ENCODE data around the gene RNF115. TPM values are rescaled to one million over a fixed set of nuclear protein-coding genes. Genes with fewer than 3 reads are reported as not detected.
"Not testable (repeated sequence)": the region's sequence is repeated elsewhere in the genome, so short reads cannot be mapped to it uniquely, and the experiment has no call there.

The RNF115 gene
- total RNA-seq, 1 experiment from 2014 or later, result 9.5 TPM

GRCh38 chr1:145837656-145838055 is 13.8 kb upstream of the RNF115 start:
- intact Hi-C loops (cut with micrococcal nuclease), result no loop called here
- BruUV-seq (replicated peaks), result no TSS peak

GRCh38 chr1:145830810-145831209 is 6.9 kb upstream of the RNF115 start:
- H3K27ac ChIP-seq (ENCODE audit: low read depth, low read length); DNase-seq (ENCODE audit: low read depth, low spot score); BruUV-seq (replicated peaks); H3K9me3 ChIP-seq (ENCODE audit: control insufficient read depth in 1 of 2, insufficient read depth in 1 of 2, low read depth in 1 of 2, low read length in 2 of 2); H4K20me1 ChIP-seq (ENCODE audit: insufficient read depth); H3K4me1 ChIP-seq (ENCODE audit: control insufficient read depth in 1 of 2, insufficient read depth in 2 of 2, low read length in 2 of 2); POLR2A ChIA-PET; ATAC-seq; RAD21 ChIA-PET (ENCODE audit: low non-redundant PET in 1 of 2, low total read pairs in 2 of 2, uncharacterized antibody in 2 of 2, unreplicated experiment in 2 of 2); H3K4me2 ChIP-seq (ENCODE audit: low read length); H3K4me3 ChIP-seq (replicated peaks in 1 of 2; ENCODE audit: low read depth in 1 of 2, low read length in 2 of 2); CTCF ChIA-PET; H3K27me3 ChIP-seq (ENCODE audit: insufficient read depth, low read length); H3K9me2 ChIP-seq (ENCODE audit: insufficient read depth); H2AFZ ChIP-seq (ENCODE audit: low read depth, low read length, poor library complexity, severe bottlenecking); intact Hi-C loops (cut with micrococcal nuclease); H3K9ac ChIP-seq (ENCODE audit: low read length): not testable (repeated sequence)
- Histone ChIP-seq H3K36me3 (ENCODE audit: control insufficient read depth in 1 of 2, insufficient read depth in 2 of 2, low read length in 2 of 2) (peaks cover 59 to 76% of the 10 kb centered on the region in 2 experiments), H3K79me2 (ENCODE audit: insufficient read depth, low read length) (peaks cover 12% of the 10 kb centered on the region; the same call in 1 of the 2 replicates)

More at GRCh38 chr1:145837656-145838055, 13.8 kb upstream of the RNF115 start:
- TF ChIP-seq EZH2 (IDR thresholded peaks at IDR 0.05) (no peak), TCF7L2 (IDR thresholded peaks at IDR 0.05; ENCODE audit: borderline replicate concordance, extremely low read depth, insufficient read depth, insufficient read length) (no peak), EGR1 (IDR thresholded peaks at IDR 0.05; ENCODE audit: low read depth) (no peak), POLR2A (IDR thresholded peaks at IDR 0.05; ENCODE audit: borderline replicate concordance, extremely low read depth, insufficient read depth, insufficient read length) (no peak), JUND (IDR thresholded peaks at IDR 0.05) (no peak), SRF (IDR thresholded peaks at IDR 0.05; ENCODE audit: low read depth) (no peak), REST (IDR thresholded peaks at IDR 0.05; ENCODE audit: low read depth) (no peak), CBX3 (IDR thresholded peaks at IDR 0.05; ENCODE audit: low read depth) (no peak), SP1 (IDR thresholded peaks at IDR 0.05; ENCODE audit: low read depth) (no peak), POLR2AphosphoS5 (IDR thresholded peaks at IDR 0.05; ENCODE audit: low read depth, low read length) (no peak)
- ChIA-PET RAD21 (ENCODE audit: low non-redundant PET in 1 of 2, low total read pairs in 2 of 2, uncharacterized antibody in 2 of 2, unreplicated experiment in 2 of 2) (no interaction called here), CTCF (no interaction called here), POLR2A (no interaction called here)
- ATAC-seq (no peak), DNase-seq (ENCODE audit: low read depth, low spot score) (no peak)
- H2AFZ ChIP-seq (ENCODE audit: low read depth, low read length, poor library complexity, severe bottlenecking), result no peak overlapping the region
- peaks cover 54 to 73% of the 10 kb centered on the region in 2 experiments for H3K36me3 ChIP-seq (ENCODE audit: control insufficient read depth in 1 of 2, insufficient read depth in 2 of 2, low read length in 2 of 2)
- no peak overlapping the region for H3K27ac ChIP-seq (ENCODE audit: low read depth, low read length)
- H3K4me1 ChIP-seq (ENCODE audit: control insufficient read depth in 1 of 2, insufficient read depth in 2 of 2, low read length in 2 of 2), result no peaks in the 10 kb centered on the region
- H3K4me3 ChIP-seq (replicated peaks in 1 of 2; ENCODE audit: low read depth in 1 of 2, low read length in 2 of 2), result no peak overlapping the region
- no peaks in the 10 kb centered on the region for H3K9me2 ChIP-seq (ENCODE audit: insufficient read depth)
- no peak overlapping the region for H3K4me2 ChIP-seq (ENCODE audit: low read length)
- H3K9ac ChIP-seq (ENCODE audit: low read length), result no peak overlapping the region
- no peaks in the 10 kb centered on the region for H3K27me3 ChIP-seq (ENCODE audit: insufficient read depth, low read length)
- no peaks in the 10 kb centered on the region for H3K9me3 ChIP-seq (ENCODE audit: control insufficient read depth in 1 of 2, insufficient read depth in 1 of 2, low read depth in 1 of 2, low read length in 2 of 2)
- H4K20me1 ChIP-seq (ENCODE audit: insufficient read depth), result no peaks in the 10 kb centered on the region
- H3K79me2 ChIP-seq (ENCODE audit: insufficient read depth, low read length), result no peaks in the 10 kb centered on the region

Data from HCT116 (cell line).